GM19238 (cell line): ENCODE measurements around the gene RNMT.

ENCODE experiments used
- DNase-seq: peaks from one replicate; pipeline ENCODE4 v3.0.0; 2011; ENCODE audit warnings: low spot score; ENCODE audit not compliant: insufficient read length

RNMT gene

DNA sequence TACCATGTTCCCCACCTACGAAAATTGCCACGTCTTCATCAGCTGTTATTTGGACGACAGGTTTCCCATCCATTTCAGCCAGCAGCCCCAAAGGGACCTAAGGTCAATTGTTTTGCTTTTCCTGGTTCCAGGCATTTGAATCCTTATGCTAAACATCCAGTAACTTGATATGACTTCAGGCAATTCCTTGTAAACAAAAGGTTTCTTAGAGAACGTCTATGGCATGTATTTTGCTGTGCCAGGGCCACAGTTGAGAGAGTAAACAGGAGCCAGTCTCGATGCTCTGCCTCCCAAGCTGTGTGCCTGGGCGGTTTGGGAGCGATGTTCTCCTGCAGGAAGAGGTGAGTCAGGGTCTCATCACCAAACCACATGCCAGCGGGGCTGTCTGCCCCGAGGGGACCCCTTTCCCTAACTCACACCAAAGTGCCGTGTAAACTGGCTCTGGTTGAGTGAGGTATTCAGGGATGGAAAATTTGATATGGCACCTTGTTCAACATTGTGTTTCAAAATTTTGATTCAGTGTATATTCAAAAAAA is 84.5 kb downstream of the RNMT start:
- DNase-seq: no peak

DNA sequence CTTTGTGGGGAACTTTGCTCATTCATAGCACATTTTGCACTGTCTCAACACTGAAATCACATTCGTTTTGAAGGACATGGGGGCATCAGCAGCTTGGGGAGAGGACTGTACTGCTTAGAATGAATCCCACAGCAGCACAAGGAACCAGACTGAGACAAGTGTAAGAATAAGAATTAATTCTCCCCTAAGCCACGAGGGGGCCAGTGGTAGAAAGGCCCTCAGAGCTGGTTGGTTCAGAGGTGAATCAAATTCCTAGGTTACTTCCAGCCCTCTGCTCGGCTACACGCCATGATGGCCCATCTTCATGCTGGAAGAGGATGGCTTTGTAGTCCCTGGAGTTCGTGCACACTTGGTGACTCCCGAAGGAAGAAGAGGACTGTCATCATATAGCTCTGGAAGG is 85.5 kb downstream of the RNMT start:
- DNase-seq: no peak

DNA sequence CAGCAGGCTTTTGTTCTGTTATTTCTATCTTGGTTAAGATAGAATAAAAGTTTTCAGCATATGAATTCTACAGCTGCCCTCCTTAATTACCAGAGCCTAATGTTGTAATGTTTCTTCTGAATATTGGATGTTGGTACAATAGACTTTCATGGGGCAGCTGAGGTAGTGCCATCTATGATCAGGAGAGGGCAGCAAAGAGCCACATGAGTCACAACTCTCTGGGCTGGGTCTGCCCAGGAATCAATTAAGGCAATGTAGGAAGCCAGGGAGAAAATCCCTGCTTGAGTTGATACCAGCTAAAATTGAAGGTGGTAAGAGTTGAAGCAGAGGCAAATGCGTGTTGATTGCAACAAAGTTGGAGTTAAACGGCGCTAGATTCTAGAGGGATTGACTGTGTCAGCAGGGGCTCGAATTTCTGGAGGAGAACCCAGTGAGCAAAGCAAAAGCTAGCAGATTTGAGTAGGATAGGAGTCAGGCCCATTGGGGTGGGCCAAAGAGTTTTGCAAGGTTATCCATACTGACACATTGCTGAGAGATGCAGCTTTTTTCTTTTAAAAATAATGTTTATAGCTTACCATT is 86.9 kb downstream of the RNMT start:
- peak; percentile 58 for DNase-seq
